GM18873 (cell line): ENCODE measurements around the gene PARD6B.
"Not testable (repeated sequence)": the region's sequence is repeated elsewhere in the genome, so short reads cannot be mapped to it uniquely, and the experiment has no call there.

Source experiments
- ATAC-seq: cut with Tn5 transposase; IDR thresholded peaks from one replicate; pipeline ENCODE4 v1.9.1; 2021; ENCODE audit warnings: mild to moderate bottlenecking, moderate library complexity, moderate number of reproducible peaks; ENCODE audit not compliant: unreplicated experiment, low FRiP score

PARD6B gene

GRCh38 chr20:50794181-50794845 lies 62.9 kb downstream of the PARD6B start:
- ATAC-seq: no peak

GRCh38 chr20:50794846-50795634 lies 63.7 kb downstream of the PARD6B start, which contains the start of gene BCAS4:
BCAS4 (plus strand) TSS chr20:50795061; CDS start chr20:50795084, 23 bp downstream.
- peak; percentile 42 for ATAC-seq

GRCh38 chr20:50797142-50797541 lies 65.8 kb downstream of the PARD6B start:
- no peak for ATAC-seq

- ATAC-seq: no peak
These were observed 67.3 kb downstream of the PARD6B start for GRCh38 chr20:50798650-50799049.

GRCh38 chr20:50799176-50799889 lies 68.0 kb downstream of the PARD6B start:
- ATAC-seq: no peak

- ATAC-seq: no peak
These were observed 68.6 kb downstream of the PARD6B start for GRCh38 chr20:50799890-50800550.

GRCh38 chr20:50800986-50801746 lies 69.8 kb downstream of the PARD6B start:
- not testable (repeated sequence) for ATAC-seq

GRCh38 chr20:50801747-50802125 lies 70.4 kb downstream of the PARD6B start:
- ATAC-seq: no peak

- ATAC-seq: no peak
These were observed 70.9 kb downstream of the PARD6B start for GRCh38 chr20:50802289-50802688.

GRCh38 chr20:50804437-50805348 lies 73.3 kb downstream of the PARD6B start:
- ATAC-seq: no peak

GRCh38 chr20:50805349-50805684 lies 73.9 kb downstream of the PARD6B start:
- ATAC-seq: no peak

GRCh38 chr20:50806126-50806768 lies 74.9 kb downstream of the PARD6B start:
- no peak for ATAC-seq
